Measurements from ENCODE around the gene GHR. TPM values are rescaled to one million over a fixed set of nuclear protein-coding genes. Genes with fewer than 3 reads are reported as not detected.
"Not testable (repeated sequence)": the region's sequence is repeated elsewhere in the genome, so short reads cannot be mapped to it uniquely, and the experiment has no call there.

Gene GHR
- total and polyA plus RNA-seq, 12 donors = 4.1 to 15.1 (median 11.5) TPM

DNA sequence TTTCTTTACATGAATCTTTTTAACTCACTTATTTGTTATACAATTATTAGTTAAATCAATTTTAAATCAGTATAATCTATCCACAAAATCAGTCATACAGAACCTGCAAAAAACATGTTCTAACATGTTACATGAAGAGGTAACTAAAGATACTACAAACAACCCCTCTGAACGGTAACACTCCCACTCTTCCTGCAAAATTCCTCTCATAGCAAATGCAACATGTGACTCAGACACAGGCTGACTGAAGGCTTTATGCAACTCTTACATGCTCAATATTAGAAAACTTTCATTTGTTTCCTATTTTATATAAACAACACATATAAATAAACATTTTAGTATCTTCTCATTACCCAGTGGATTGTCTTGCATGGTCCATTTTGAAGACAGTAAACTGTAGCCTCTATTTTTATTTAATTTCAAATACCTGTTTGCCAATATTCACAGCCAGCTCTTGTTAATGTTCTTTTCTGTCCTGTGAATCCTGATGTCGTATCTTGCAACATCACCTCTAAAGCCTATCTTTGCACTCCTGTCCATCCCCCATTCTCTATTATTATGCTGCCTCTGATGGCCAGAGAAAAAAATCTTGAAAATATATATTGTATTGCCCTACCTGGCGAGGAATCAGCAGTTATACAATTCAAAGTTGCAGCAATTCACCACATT, 232.9 kb downstream of the GHR start:
- ATAC-seq (peak in 4 of 8 donors; percentile 22 to 62 (median 56)), DNase-seq (no peak)
- no peak overlapping the region for H3K27ac ChIP-seq
- H3K36me3 ChIP-seq = no peaks in the 10 kb centered on the region
- WGBS, 2 donors = 38 to 39% methylated on average over 3 of the region's 3 CpGs
- TF ChIP-seq, protein P1, sequence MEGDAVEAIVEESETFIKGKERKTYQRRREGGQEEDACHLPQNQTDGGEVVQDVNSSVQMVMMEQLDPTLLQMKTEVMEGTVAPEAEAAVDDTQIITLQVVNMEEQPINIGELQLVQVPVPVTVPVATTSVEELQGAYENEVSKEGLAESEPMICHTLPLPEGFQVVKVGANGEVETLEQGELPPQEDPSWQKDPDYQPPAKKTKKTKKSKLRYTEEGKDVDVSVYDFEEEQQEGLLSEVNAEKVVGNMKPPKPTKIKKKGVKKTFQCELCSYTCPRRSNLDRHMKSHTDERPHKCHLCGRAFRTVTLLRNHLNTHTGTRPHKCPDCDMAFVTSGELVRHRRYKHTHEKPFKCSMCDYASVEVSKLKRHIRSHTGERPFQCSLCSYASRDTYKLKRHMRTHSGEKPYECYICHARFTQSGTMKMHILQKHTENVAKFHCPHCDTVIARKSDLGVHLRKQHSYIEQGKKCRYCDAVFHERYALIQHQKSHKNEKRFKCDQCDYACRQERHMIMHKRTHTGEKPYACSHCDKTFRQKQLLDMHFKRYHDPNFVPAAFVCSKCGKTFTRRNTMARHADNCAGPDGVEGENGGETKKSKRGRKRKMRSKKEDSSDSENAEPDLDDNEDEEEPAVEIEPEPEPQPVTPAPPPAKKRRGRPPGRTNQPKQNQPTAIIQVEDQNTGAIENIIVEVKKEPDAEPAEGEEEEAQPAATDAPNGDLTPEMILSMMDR (IDR thresholded peaks at IDR 0.05) = no peak
- no peaks in the 10 kb centered on the region for H3K27me3 ChIP-seq
- H3K4me1 ChIP-seq = peaks cover 0 to 29% (median 25%) of the 10 kb centered on the region in 9 donors
- H3K9me3 ChIP-seq = no peaks in the 10 kb centered on the region
- intact Hi-C loops (cut with DNase I) = loop anchor here in 7 of 10 donors (2.0 to 10.0 kb wide), 5 partner anchors 71 to 731 kb away; partner anchors contain the start of genes GHR (in 7 of the 7) and FBXO4 (in 1 of the 7)
- H3K4me3 ChIP-seq = peak overlapping the region in 5 of 10 donors; percentile 15 to 35 (median 29)

DNA sequence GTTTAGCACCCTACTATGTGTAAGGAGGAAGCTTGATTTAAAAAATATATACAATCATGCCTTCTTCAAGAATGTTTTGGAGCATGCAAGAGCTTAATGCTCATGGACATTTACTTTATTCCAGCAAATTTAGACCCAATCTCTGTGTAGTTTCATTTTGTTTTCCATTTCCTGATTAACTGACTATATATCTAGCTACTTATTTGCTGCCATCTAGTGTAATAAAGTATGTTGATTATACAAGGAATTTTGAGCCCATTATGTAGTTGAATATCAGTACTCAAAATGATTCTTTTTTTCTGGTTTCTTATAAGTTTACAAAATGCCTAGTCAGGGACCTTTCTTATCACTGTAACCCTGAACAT, 233.4 kb downstream of the GHR start:
- Histone ChIP-seq H3K27me3 (no peaks in the 10 kb centered on the region), H3K9me3 (no peaks in the 10 kb centered on the region), H3K4me3 (peak overlapping the region in 5 of 10 donors; percentile 15 to 35 (median 29)), H3K27ac (no peak overlapping the region), H3K36me3 (no peaks in the 10 kb centered on the region), H3K4me1 (peaks cover 0 to 29% (median 25%) of the 10 kb centered on the region in 9 donors)
- intact Hi-C loops (cut with DNase I) = loop anchor here in 7 of 10 donors (2.0 to 10.0 kb wide), 5 partner anchors 72 to 732 kb away; partner anchors contain the start of genes GHR (in 7 of the 7) and FBXO4 (in 1 of the 7)
- ATAC-seq (peak in 4 of 8 donors; percentile 56 to 70 (median 65)), DNase-seq (no peak)
- TF ChIP-seq, protein P1 (IDR thresholded peaks at IDR 0.05) = peak in 7 of 9 donors; percentile 21 to 58 (median 47)

DNA sequence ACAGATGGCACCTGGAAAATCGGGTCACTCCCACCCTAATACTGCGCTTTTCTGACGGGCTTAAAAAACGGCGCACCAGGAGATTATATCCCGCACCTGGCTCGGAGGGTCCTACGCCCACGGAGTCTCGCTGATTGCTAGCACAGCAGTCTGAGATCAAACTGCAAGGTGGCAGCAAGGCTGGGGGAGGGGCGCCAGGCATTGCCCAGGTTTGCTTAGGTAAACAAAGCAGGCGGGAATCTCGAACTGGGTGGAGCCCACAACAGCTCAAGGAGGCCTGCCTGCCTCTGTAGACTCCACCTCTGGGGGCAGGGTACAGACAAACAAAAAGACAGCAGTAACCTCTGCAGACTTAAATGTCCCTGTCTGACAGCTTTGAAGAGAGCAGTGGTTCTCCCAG, 236.6 kb downstream of the GHR start:
- not testable (repeated sequence) for H3K27me3 ChIP-seq, ATAC-seq, H3K4me3 ChIP-seq, H3K36me3 ChIP-seq, DNase-seq, H3K9me3 ChIP-seq, H3K27ac ChIP-seq
- H3K4me1 ChIP-seq = peaks cover 0 to 19% (median 11%) of the 10 kb centered on the region in 9 donors
- WGBS, 2 donors = 94 to 98% methylated on average over 5 of the region's 13 CpGs
- intact Hi-C loops (cut with DNase I) = loop anchor here in 7 of 10 donors (5.0 to 10.0 kb wide), 4 partner anchors 75 to 735 kb away; partner anchors contain the start of genes GHR (in 5 of the 7) and FBXO4 (in 1 of the 7)

DNA sequence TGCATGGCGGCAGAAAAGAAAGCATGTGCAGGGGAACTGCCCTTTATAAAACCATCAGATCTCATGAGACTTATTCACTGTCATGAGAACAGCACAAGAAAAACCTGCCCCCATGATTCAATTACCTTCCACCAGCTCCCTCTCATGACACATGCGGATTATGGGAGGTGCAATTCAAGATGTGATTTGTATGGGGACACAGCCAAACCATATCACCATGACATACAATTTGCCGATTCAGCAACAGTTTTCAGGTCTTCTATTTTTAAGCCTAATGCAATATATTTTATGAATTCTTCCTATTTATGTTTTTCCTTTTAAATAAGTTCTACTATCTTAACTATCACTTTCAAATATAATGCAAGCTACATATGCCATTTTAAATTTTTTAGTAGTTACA, 242.6 kb downstream of the GHR start:
- Histone ChIP-seq H3K9me3 (peaks cover 0 to 10% (median 0%) of the 10 kb centered on the region in 11 donors), H3K4me1 (no peaks in the 10 kb centered on the region), H3K36me3 (no peaks in the 10 kb centered on the region), H3K27ac (no peak overlapping the region), H3K4me3 (no peak overlapping the region), H3K27me3 (no peaks in the 10 kb centered on the region)
- ATAC-seq (no peak), DNase-seq (no peak)
- intact Hi-C loops (cut with DNase I) = no loop called here
- TF ChIP-seq, protein P1 (IDR thresholded peaks at IDR 0.05) = no peak
- WGBS, 2 donors = 91 to 98% methylated on average over 3 of the region's 3 CpGs

DNA sequence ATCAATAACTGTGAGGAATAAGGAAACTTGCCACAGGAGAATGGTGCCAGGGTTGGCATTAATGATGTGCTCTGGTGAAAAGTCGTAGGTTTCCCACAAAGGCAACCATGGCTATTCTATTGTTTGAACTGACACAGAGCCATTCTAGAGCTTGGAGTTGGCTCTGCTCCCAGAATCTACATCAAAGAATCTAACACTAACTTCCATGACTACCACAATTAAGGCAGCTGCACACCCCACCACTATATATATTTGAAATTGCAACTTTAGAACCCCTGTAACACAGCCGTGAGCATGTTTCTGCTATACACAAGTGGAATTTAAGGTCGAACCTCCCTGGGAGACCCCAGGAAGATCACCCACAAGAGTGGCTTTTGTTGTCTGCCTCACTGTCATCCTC, 243.6 kb downstream of the GHR start:
- no peaks in the 10 kb centered on the region for H3K36me3 ChIP-seq
- WGBS, 2 donors = 59 to 77% methylated on average over 3 of the region's 3 CpGs
- no peaks in the 10 kb centered on the region for H3K4me1 ChIP-seq
- no peaks in the 10 kb centered on the region for H3K27me3 ChIP-seq
- DNase-seq = no peak
- ATAC-seq = no peak
- peaks cover 0 to 11% (median 0%) of the 10 kb centered on the region in 11 donors for H3K9me3 ChIP-seq
- intact Hi-C loops (cut with DNase I) = no loop called here
- TF ChIP-seq, protein P1 (IDR thresholded peaks at IDR 0.05) = no peak
- H3K27ac ChIP-seq = no peak overlapping the region
- no peak overlapping the region for H3K4me3 ChIP-seq

Measured in heart right ventricle (tissue), 16 donors.